Suprapubic skin (tissue), 4 donors: ENCODE measurements around the gene SLC4A1AP. TPM values are rescaled to one million over a fixed set of nuclear protein-coding genes. Genes with fewer than 3 reads are reported as not detected.

ENCODE experiments used
- DNase-seq, 2 donors: peaks; one replicate each; pipeline ENCODE4 v3.0.0-alpha.2; 2019; ENCODE audit warnings: low spot score in 2 of 2
- H3K27ac ChIP-seq: fragments of 200-600 bp; sonication (generic); one replicate; pipeline ENCODE4 v1.5.1; 2019
- H3K27me3 ChIP-seq: fragments of 200-600 bp; sonication (generic); one replicate; pipeline ENCODE4 v1.5.1; 2019
- H3K36me3 ChIP-seq: fragments of 200-600 bp; sonication (generic); one replicate; pipeline ENCODE4 v1.5.1; 2019
- H3K4me1 ChIP-seq: fragments of 200-600 bp; sonication (generic); one replicate; pipeline ENCODE4 v1.5.1; 2019
- H3K4me3 ChIP-seq: fragments of 200-600 bp; sonication (generic); one replicate; pipeline ENCODE4 v1.5.1; 2019; ENCODE audit warnings: mild to moderate bottlenecking
- H3K9me3 ChIP-seq: fragments of 200-600 bp; sonication (generic); one replicate; pipeline ENCODE4 v1.5.1; 2019
- CTCF ChIP-seq, 2 donors: fragments of 200-600 bp in 1 of 2; fragments of 450-650 bp in 1 of 2; sonication (generic) in 1 of 2; IDR thresholded peaks; one replicate each; pipeline ENCODE4 v1.5.1; 2016 to 2019; ENCODE audit warnings: antibody characterized with exemption in 2 of 2, mild to moderate bottlenecking in 1 of 2, moderate library complexity in 1 of 2
- EP300 ChIP-seq: sonication (generic); formaldehyde crosslinking; IDR thresholded peaks from one replicate; pipeline ENCODE4 v1.6.1; 2017; ENCODE audit warnings: antibody characterized with exemption
- POLR2A ChIP-seq, 2 donors: fragments of 450-650 bp; IDR thresholded peaks; one replicate each; pipeline ENCODE4 v1.6.1; 2017; ENCODE audit warnings: antibody characterized with exemption in 2 of 2, mild to moderate bottlenecking in 2 of 2, moderate library complexity in 2 of 2
- POLR2AphosphoS5 ChIP-seq, 3 donors: sonication (generic); formaldehyde crosslinking; IDR thresholded peaks; one replicate each; pipeline ENCODE4 v1.6.1; 2017; ENCODE audit warnings: antibody characterized with exemption in 3 of 3
- WGBS: methylation state at CpG from one replicate; pipeline ENCODE4 v1.1.5; 2018; 5-methylcytosine and 5-hydroxymethylcytosine counted together
- total RNA-seq, 4 donors: library from RNA; depleted of rRNA; stranded (reverse); fragments of >200 nt; gene quantifications; one replicate each; pipeline ENCODE4 v1.1.0, GENCODE V29; 2016

The SLC4A1AP gene
- total RNA-seq, 4 donors from 2014 or later, result 15.1 to 25.3 (median 20.7) TPM

GRCh38 chr2:27711804-27712203, 48.1 kb downstream of the SLC4A1AP start:
- no peaks in the 10 kb centered on the region for H3K36me3 ChIP-seq

GRCh38 chr2:27712522-27712921, 48.8 kb downstream of the SLC4A1AP start:
- Histone ChIP-seq H3K4me3 (no peak overlapping the region), H3K4me1 (peaks cover 44% of the 10 kb centered on the region), H3K27me3 (no peaks in the 10 kb centered on the region), H3K9me3 (no peaks in the 10 kb centered on the region), H3K27ac (no peak overlapping the region), H3K36me3 (no peaks in the 10 kb centered on the region)
- no peak for DNase-seq
- 92% methylated on average over 1 of the region's 1 CpG for WGBS
- TF ChIP-seq POLR2AphosphoS5 (IDR thresholded peaks at IDR 0.05) (no peak), EP300 (no peak), CTCF (IDR thresholded peaks at IDR 0.05) (no peak), POLR2A (IDR thresholded peaks at IDR 0.05) (no peak)

More at GRCh38 chr2:27711804-27712203, 48.1 kb downstream of the SLC4A1AP start:
- Histone ChIP-seq H3K27me3 (no peaks in the 10 kb centered on the region), H3K9me3 (no peaks in the 10 kb centered on the region), H3K4me1 (peaks cover 43% of the 10 kb centered on the region), H3K4me3 (no peak overlapping the region), H3K27ac (no peak overlapping the region)
- no peak for DNase-seq
- no peak for TF ChIP-seq POLR2AphosphoS5 (IDR thresholded peaks at IDR 0.05)
- TF ChIP-seq CTCF (IDR thresholded peaks at IDR 0.05), result no peak
- no peak for TF ChIP-seq POLR2A (IDR thresholded peaks at IDR 0.05)
- TF ChIP-seq EP300, result no peak
- WGBS, result 64% methylated on average over 5 of the region's 5 CpGs

DNA sequence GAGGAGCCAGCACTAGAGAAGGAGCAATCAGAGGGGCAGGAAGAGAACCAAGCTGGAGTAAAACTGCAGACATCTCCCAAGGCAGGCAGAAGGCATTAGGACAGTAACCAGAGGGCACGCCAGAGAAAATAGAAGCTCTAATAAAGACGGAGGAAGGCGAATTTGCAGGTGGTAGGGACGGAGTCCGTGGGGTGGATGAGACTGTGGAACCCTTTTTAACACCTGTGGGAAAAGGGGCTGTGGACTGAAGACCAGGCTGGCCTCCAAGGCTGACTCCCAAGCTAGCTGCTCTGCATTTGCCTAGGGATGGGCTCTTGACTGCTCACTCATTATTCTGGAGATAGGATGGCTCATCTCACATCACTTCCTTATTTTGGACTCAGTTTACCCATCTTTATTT, 49.5 kb downstream of the SLC4A1AP start:
- H3K4me1 ChIP-seq, result peaks cover 38% of the 10 kb centered on the region
- H3K36me3 ChIP-seq, result no peaks in the 10 kb centered on the region
- no peaks in the 10 kb centered on the region for H3K9me3 ChIP-seq
- 95% methylated on average over 5 of the region's 5 CpGs for WGBS
- H3K27me3 ChIP-seq, result no peaks in the 10 kb centered on the region
- TF ChIP-seq EP300 (no peak), POLR2A (IDR thresholded peaks at IDR 0.05) (no peak), POLR2AphosphoS5 (IDR thresholded peaks at IDR 0.05) (no peak), CTCF (IDR thresholded peaks at IDR 0.05) (no peak)
- H3K27ac ChIP-seq, result no peak overlapping the region
- no peak for DNase-seq
- no peak overlapping the region for H3K4me3 ChIP-seq

- no peak overlapping the region for H3K27ac ChIP-seq
- no peak overlapping the region for H3K4me3 ChIP-seq
- no peak for TF ChIP-seq POLR2AphosphoS5 (IDR thresholded peaks at IDR 0.05)
- no peak for TF ChIP-seq EP300
- TF ChIP-seq POLR2A (IDR thresholded peaks at IDR 0.05), result no peak
- no peak for TF ChIP-seq CTCF (IDR thresholded peaks at IDR 0.05)
- H3K36me3 ChIP-seq, result no peaks in the 10 kb centered on the region
- H3K9me3 ChIP-seq, result no peaks in the 10 kb centered on the region
- WGBS, result 88% methylated on average over 8 of the region's 8 CpGs
- DNase-seq, result no peak
- peaks cover 32% of the 10 kb centered on the region for H3K4me1 ChIP-seq
- no peaks in the 10 kb centered on the region for H3K27me3 ChIP-seq
These were observed 50.4 kb downstream of the SLC4A1AP start for GRCh38 chr2:27714053-27714452.

GRCh38 chr2:27714851-27715291, 51.2 kb downstream of the SLC4A1AP start:
- 69% methylated on average over 19 of the region's 19 CpGs for WGBS
- peak overlapping the region; percentile 47 for H3K4me3 ChIP-seq

More at GRCh38 chr2:27714851-27715291, 51.2 kb downstream of the SLC4A1AP start:
- Histone ChIP-seq H3K27me3 (no peaks in the 10 kb centered on the region), H3K27ac (no peak overlapping the region), H3K9me3 (no peaks in the 10 kb centered on the region), H3K4me1 (peaks cover 32% of the 10 kb centered on the region), H3K36me3 (no peaks in the 10 kb centered on the region)
- no peak for DNase-seq
- TF ChIP-seq POLR2AphosphoS5 (IDR thresholded peaks at IDR 0.05), result no peak
